GM19035 (cell line): Measurements from ENCODE around the gene XRCC6.
"Not testable (repeated sequence)": the region's sequence is repeated elsewhere in the genome, so short reads cannot be mapped to it uniquely, and the experiment has no call there.

Experiments
- ATAC-seq: cut with Tn5 transposase; IDR thresholded peaks from one replicate; pipeline ENCODE4 v1.9.1; 2021; ENCODE audit not compliant: unreplicated experiment

Gene XRCC6

DNA sequence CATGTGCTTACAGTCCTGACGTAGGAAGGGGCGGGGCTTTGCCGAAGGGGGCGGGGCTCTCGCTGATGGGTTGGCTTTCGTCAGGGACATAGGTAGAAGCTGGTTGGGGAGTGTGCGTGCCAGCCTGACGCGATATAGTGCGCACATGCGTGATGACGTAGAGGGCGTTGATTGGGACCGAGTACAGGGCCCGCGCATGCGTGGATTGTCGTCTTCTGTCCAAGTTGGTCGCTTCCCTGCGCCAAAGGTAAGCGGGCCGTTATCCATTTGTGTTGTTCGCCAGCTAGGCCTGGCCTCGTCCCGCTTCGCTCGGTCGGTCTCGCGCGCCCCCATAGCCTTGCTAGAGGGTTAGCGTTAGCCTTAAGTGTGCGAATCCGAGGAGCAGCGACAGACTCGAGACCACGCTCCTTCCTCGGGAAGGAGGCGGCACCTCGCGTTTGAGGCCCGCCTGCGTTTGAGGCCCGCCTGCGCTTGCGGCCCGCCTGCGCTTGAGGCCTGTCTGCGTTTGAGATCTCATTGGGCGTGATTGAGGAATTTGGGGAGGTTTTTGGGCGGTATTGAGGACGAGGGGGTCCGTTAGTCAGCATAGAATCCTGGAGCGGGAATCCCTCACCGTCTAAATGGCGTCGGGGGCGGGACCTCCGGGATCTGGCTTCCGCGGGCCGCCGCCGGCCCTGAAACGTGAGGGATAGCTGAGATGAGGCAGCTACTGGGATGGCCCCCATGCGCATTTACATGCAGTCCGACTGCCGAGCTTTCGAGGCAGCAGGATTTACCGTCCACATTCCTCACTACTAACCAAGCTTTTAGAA lies at the start of gene XRCC6:
XRCC6 (plus strand) TSS at position 197 of the 812 bp plus-strand sequence. CDS start 710 bp downstream, outside the sequence.
- peak; percentile 83 for ATAC-seq

DNA sequence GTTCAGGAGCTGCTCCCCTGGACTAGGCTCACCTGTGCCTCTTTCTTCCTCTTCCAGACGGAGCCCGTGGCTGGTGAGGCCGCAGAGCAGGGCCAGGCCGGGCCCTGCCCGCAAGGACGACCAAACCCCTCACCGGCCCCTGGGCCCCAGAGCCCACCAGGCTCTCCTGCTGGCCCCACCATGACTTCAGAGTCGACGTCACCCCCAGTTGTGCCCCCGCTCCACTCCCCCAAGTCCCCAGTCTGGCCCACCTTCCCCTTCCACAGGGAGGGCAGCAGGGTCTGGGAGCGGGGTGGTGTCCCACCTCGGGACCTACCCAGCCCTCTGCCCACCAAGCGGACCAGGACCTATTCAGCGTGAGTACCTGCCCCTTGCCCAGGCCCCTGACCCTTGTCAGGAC lies 49.3 kb upstream of the XRCC6 start:
- no peak for ATAC-seq

- ATAC-seq: not testable (repeated sequence)
Observed at GRCh38 chr22:41572305-41572704, 48.8 kb upstream of the XRCC6 start.

DNA sequence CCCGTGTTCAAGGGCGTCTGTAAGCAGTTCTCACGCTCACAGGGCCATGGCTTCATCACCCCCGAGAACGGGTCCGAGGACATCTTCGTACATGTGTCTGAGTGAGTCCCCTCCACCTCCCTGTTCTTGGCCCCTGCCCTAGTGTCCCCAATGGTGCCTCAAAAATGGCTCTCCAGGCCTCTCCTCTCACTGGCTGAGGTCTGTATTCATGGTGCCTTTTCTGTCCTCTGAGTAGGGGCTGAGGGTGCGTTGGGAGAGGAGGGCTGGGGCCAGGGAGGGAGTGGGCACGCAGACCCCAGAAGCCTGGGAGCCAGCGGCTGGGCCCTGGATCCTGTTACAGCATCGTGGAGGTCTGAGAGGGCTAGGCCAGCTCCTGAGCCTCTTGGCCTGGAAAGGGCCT lies 47.4 kb upstream of the XRCC6 start:
- no peak for ATAC-seq

GRCh38 chr22:41574847-41575381 lies 46.2 kb upstream of the XRCC6 start:
- ATAC-seq: no peak

GRCh38 chr22:41575533-41575932 lies 45.6 kb upstream of the XRCC6 start:
- no peak for ATAC-seq

DNA sequence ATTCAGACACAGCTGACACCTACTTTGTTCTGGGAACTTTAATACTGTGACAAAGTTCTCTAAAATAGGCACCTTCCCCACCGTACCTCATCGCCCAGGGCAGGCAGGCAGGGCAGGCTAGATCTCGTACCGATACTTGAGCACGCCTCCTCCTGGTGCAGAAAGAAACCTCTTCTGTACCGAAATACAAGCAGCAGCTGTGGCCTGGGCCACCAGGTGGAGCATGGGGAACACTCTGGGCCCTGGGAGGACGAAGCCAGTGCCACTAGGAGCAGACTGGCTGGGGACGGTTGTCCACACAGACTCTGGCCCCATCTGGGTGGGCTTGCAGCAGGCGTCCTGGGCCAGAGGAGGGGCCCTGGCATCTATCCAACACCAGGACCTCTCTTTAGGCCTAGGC lies 44.2 kb upstream of the XRCC6 start:
- ATAC-seq: no peak

DNA sequence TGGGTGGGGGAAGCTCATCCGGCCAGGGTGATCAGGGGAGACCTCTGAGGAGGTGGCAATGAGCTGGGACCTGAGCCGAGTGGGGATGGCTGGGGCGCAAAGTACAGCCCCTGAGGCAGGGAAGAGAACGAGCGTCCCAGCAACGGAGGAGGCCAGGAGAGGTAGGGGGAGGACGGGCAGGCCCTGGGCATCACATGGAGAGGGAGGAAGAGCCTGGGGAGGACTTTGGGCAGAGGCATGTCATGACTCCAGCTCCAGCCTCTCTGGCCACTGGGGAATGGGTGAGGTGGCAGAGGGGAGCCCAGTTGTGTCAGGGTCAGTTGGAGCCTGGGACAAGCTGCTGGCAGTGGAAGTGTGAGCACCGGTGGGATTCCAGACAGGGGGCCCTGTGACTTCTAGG lies 43.0 kb upstream of the XRCC6 start:
- no peak for ATAC-seq

- no peak for ATAC-seq
Observed at GRCh38 chr22:41578818-41579217, 42.3 kb upstream of the XRCC6 start.

- no peak for ATAC-seq
Observed at GRCh38 chr22:41579297-41579996, 41.6 kb upstream of the XRCC6 start.

GRCh38 chr22:41579997-41580355 lies 41.1 kb upstream of the XRCC6 start:
- no peak for ATAC-seq

GRCh38 chr22:41582694-41583093 lies 38.4 kb upstream of the XRCC6 start:
- no peak for ATAC-seq

DNA sequence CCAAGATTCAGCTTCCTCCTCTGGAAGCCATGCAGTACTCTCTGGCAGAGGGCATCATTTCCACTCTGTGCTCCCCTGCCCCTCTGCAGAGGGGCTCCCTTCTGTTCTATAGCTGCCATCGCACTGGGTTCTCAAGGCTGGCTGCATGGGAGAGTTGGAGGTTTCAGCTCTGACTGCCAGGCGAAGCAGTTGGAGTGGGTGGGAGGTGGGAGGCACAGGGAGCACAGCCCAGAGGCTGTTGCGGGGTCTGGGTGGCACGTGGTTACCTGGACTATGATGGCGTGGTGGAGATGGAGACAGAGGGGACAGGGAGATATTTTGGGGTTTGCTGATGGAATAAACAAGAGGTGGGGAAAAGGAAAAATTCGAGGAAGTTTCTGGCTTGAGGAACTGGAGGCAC lies 36.2 kb upstream of the XRCC6 start:
- no peak for ATAC-seq

DNA sequence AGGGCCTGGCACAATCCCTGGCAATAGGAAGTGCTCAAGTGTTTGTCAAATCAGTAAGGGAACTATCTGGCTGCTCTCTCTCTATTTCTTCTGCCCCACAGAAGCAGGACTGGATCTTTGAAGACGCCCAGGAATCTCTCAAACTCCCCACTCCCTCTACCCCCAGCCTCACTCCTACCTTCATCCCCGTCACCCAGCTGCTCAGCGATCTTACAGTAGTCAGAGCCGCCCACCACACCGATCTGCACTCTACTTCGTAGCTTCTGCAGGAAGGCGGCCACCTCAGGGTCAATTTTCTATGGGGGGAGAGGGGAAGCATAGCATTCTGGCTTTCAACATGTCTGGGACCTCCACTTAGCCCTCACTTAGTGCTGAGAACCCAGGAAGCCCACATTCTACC lies 35.2 kb upstream of the XRCC6 start:
- ATAC-seq: no peak

- no peak for ATAC-seq
Observed at GRCh38 chr22:41587347-41587723, 33.8 kb upstream of the XRCC6 start.

- ATAC-seq: peak; percentile 87
Observed at GRCh38 chr22:41589391-41590241, 31.5 kb upstream of the XRCC6 start, which contains the start of gene PMM1. Gene PMM1, minus strand, starts transcription at chr22:41589840. Its CDS starts 35 bp downstream, at chr22:41589805.

DNA sequence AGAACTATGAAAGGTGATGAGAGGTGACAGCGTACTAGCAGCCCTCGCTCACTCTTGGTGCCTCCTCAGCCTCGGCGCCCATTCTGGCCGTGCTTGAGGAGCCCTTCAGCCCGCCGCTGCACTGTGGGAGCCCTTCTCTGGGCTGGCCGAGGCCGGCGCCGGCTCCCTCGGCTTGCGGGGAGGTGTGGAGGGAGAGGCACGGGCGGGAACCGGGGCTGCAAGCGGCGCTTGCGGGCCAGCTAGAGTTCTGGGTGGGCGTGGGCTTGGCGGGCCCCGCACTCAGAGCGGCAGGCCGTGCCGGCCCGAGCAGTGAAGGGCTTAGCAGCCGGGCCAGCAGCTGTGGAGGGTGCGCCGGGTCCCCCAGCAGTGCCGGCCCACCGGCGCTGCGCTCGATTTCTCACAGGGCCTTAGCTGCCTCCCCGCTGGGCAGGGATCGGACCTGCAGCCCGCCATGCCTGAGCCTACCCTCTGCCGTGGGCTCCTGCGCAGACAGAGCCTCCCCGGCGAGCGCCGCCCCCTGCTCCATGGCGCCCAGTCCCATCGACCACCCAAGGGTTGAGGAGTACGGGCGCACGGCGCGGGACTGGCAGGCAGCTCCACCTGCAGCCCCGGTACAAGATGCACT lies 27.6 kb upstream of the XRCC6 start:
- ATAC-seq: not testable (repeated sequence)

DNA sequence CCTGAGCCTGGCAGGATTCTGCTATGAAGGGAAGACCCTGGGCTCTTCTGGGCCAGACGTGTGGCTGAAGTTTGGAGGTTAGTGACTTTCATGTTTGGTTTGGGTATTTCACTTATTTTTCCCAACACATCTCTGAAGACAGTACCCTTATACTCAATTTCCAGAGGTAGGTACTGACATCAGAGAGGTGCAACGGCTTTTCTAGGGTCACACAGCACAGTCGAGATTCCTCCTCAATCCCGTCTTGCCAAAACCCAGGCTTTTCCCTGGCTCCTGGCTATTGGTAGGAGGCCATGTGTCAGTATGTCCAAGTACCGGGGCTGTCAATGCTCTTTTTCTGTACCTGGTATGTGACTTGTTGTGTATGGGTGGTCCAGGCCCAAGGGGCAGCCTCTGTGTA lies 25.4 kb upstream of the XRCC6 start:
- ATAC-seq: no peak

- no peak for ATAC-seq
Observed at GRCh38 chr22:41596776-41597634, 24.1 kb upstream of the XRCC6 start.

- ATAC-seq: no peak
Observed at GRCh38 chr22:41597635-41597953, 23.5 kb upstream of the XRCC6 start.
